Sigmoid colon (tissue), 7 donors: ENCODE measurements around the gene IL11. TPM values are rescaled to one million over a fixed set of nuclear protein-coding genes. Genes with fewer than 3 reads are reported as not detected.
"Not testable (repeated sequence)": the region's sequence is repeated elsewhere in the genome, so short reads cannot be mapped to it uniquely, and the experiment has no call there.

Experiments
- DNase-seq: peaks from one replicate; pipeline ENCODE4 v3.0.0-alpha.2; 2019
- H3K27ac ChIP-seq, 4 donors: fragments of 200-600 bp; sonication (generic); one replicate each; pipeline ENCODE4 v1.5.1; 2016 to 2019; ENCODE audit warnings: mild to moderate bottlenecking in 1 of 4
- H3K27me3 ChIP-seq, 3 donors: fragments of 200-600 bp; sonication (generic); one replicate each; pipeline ENCODE4 v1.5.1; 2019; ENCODE audit warnings: mild to moderate bottlenecking in 1 of 3
- H3K36me3 ChIP-seq, 4 donors: fragments of 200-600 bp; sonication (generic); one replicate each; pipeline ENCODE4 v1.5.1; 2016 to 2019
- H3K4me1 ChIP-seq, 4 donors: fragments of 200-600 bp; sonication (generic); one replicate each; pipeline ENCODE4 v1.5.1; 2017 to 2019
- H3K4me3 ChIP-seq, 4 donors: fragments of 200-600 bp; sonication (generic); one replicate each; pipeline ENCODE4 v1.5.1; 2017 to 2019; ENCODE audit warnings: mild to moderate bottlenecking in 2 of 4, moderate library complexity in 1 of 4
- H3K9me3 ChIP-seq, 4 donors: fragments of 200-600 bp in 3 of 4; sonication (generic) in 3 of 4; one replicate each; pipeline versions ENCODE4 v1.5.1 to v1.6.1; 2013 to 2019
- CTCF ChIP-seq, 4 experiments: fragments of 450-650 bp in 3 of 4; fragments of 200-600 bp in 1 of 4; IDR thresholded peaks; one replicate each; pipeline ENCODE4 v1.5.1; 2016 to 2019; ENCODE audit warnings: antibody characterized with exemption in 4 of 4, mild to moderate bottlenecking in 3 of 4, moderate library complexity in 2 of 4
- EP300 ChIP-seq, 4 donors: sonication (generic); formaldehyde crosslinking; IDR thresholded peaks; one replicate each; pipeline ENCODE4 v1.6.1; 2017; ENCODE audit warnings: antibody characterized with exemption in 4 of 4
- POLR2A ChIP-seq, 2 donors: fragments of 450-650 bp; IDR thresholded peaks; one replicate each; pipeline ENCODE4 v1.6.1; 2016; ENCODE audit warnings: antibody characterized with exemption in 2 of 2, mild to moderate bottlenecking in 2 of 2, moderate library complexity in 2 of 2
- POLR2AphosphoS5 ChIP-seq, 4 donors: sonication (generic); formaldehyde crosslinking; IDR thresholded peaks; one replicate each; pipeline ENCODE4 v1.6.1; 2017; ENCODE audit warnings: antibody characterized with exemption in 4 of 4
- WGBS, 2 donors: extraction: QIAGEN DNeasy Blood & Tissue Kit; methylation state at CpG; one replicate each; pipeline ENCODE4 v1.1.7; 2013; 5-methylcytosine and 5-hydroxymethylcytosine counted together
- intact Hi-C: fragments of 100-400 bp; cut with DNase I; formaldehyde crosslinking; loops from one replicate; pipeline ENCODE4 v1.15.1; 2023
- polyA plus RNA-seq, 3 donors: library from polyadenylated mRNA; stranded (reverse); fragments of 200-250 nt; gene quantifications; one replicate each; pipeline ENCODE4 v1.2.3, GENCODE V29; 2013
- total RNA-seq, 4 donors: library from RNA; depleted of rRNA; stranded (reverse); fragments of >200 nt; gene quantifications; one replicate each; pipeline ENCODE4 v1.1.0, GENCODE V29; 2016
- donor health status: healthy with polysubstance abuse.
- donor health status: Bipolar disorder and iron deficiency.
- donor health status: healthy.

The IL11 gene
- total and polyA plus RNA-seq, 7 donors, result 0.74 to 4.4 (median 0.81) TPM; not detected in 4

DNA sequence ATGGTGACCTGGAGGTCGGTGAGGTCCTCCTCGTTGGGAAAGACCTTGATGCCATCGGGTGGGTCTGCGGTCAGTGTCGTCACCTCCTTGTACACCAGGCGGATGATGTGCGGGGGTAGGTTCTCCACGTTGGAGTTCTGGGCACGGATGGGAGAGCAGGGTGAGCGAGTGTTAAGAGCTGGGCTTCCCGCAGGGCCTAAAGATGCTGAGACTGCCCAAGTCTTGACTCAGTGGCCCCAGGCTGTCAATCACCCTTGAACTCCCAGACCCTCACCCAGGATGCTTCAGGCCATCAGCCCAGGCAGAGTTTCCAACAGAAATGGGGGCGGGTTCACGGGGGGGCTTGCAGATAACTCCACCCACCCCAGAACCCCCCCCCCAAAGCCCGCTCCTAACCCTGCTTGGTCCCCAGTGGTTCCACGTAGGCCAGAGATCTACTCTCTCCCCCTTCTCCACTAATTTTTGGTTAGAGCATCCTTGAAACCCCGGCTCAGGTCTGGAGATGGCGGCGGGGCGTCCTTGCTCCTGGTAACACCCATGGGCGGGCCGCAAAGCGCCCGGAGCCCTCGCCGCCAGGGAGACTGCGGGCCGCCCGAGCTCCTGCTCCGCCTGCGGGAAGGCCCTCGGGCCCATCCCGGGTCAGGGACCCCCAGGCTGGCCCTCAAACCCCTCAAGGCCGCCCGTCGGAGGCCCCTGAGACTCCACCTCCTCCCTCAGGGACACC lies 36.7 kb upstream of the IL11 start:
- TF ChIP-seq EP300 (IDR thresholded peaks at IDR 0.05) (no peak), CTCF (IDR thresholded peaks at IDR 0.05) (no peak), POLR2A (IDR thresholded peaks at IDR 0.05) (no peak), POLR2AphosphoS5 (IDR thresholded peaks at IDR 0.05) (no peak)
- no peak for DNase-seq
- Histone ChIP-seq H3K4me3 (peak overlapping the region; percentile 82 to 99 (median 89)), H3K36me3 (peaks cover 15 to 39% (median 19%) of the 10 kb centered on the region in 4 donors), H3K4me1 (peaks cover 0 to 22% (median 20%) of the 10 kb centered on the region in 4 donors), H3K9me3 (peaks cover 0 to 1% (median 0%) of the 10 kb centered on the region in 4 donors), H3K27ac (peak overlapping the region; percentile 96 to 100 (median 98)), H3K27me3 (no peaks in the 10 kb centered on the region)
- WGBS, 2 donors, result 16 to 21% methylated on average over 35 of the region's 35 CpGs
- intact Hi-C loops, result loop anchor here (1.0 to 10.0 kb wide), 3 partner anchors 22 to 1540 kb away; partner anchors contain the start of genes MYADM and RPL28

DNA sequence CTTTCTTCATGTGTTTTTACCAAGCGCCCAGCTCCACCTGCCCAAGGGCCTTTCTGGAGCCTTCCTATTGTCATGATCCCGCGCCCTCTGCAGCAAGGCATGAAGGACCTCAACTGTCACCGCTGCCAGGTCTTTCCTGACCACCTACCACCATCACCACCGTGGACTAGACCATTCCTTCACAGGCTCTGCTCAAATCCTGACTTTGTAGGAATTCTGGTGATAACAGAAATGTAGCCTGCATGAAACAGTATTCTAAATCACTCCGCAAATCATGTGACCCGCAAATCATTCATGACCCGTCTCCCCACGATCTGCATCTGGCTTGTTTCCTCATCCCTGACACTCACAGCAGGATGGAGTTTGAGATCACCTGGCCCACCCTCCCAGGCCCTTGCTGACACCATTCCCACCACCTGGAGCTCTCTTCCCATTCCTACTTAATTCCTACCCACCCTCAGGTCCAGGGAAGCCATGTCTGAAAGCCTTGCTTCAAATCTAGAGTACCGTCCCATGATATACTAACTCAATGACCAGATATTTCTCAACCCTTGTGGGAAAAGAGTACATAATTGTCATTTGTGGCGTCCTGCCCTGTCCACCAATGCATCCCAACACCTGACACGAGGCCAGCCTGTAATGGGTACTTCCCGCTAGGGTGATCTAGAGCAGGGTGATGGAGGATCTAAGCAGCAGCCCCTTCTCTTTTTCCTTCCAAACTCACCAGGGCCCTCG lies 36.0 kb upstream of the IL11 start:
- WGBS, 2 donors, result 86 to 87% methylated on average over 14 of the region's 14 CpGs
- intact Hi-C loops, result loop anchor here (5.0 to 10.0 kb wide), 2 partner anchors 99 to 1539 kb away; partner anchors contain the start of gene MYADM
- H3K4me1 ChIP-seq, result peaks cover 0 to 22% (median 20%) of the 10 kb centered on the region in 4 donors
- H3K4me3 ChIP-seq, result peak overlapping the region in 3 of 4 donors; percentile 82 to 99 (median 88)
- DNase-seq, result no peak
- TF ChIP-seq POLR2AphosphoS5 (IDR thresholded peaks at IDR 0.05) (no peak), EP300 (IDR thresholded peaks at IDR 0.05) (no peak), CTCF (IDR thresholded peaks at IDR 0.05) (no peak)
- no peaks in the 10 kb centered on the region for H3K27me3 ChIP-seq
- no peak overlapping the region for H3K27ac ChIP-seq
- peaks cover 18 to 45% (median 23%) of the 10 kb centered on the region in 4 donors for H3K36me3 ChIP-seq
- H3K9me3 ChIP-seq, result peaks cover 0 to 1% (median 0%) of the 10 kb centered on the region in 4 donors

GRCh38 chr19:55405638-55406037 lies 35.4 kb upstream of the IL11 start:
- no peak overlapping the region for H3K4me3 ChIP-seq
- H3K36me3 ChIP-seq, result peaks cover 21 to 50% (median 28%) of the 10 kb centered on the region in 4 donors
- H3K9me3 ChIP-seq, result peaks cover 0 to 1% (median 0%) of the 10 kb centered on the region in 4 donors
- 89 to 91% methylated on average over 5 of the region's 5 CpGs for WGBS, 2 donors
- H3K4me1 ChIP-seq, result peaks cover 0 to 22% (median 20%) of the 10 kb centered on the region in 4 donors
- TF ChIP-seq EP300 (IDR thresholded peaks at IDR 0.05), result no peak
- TF ChIP-seq POLR2A (IDR thresholded peaks at IDR 0.05), result no peak
- TF ChIP-seq CTCF (IDR thresholded peaks at IDR 0.05), result no peak
- TF ChIP-seq POLR2AphosphoS5 (IDR thresholded peaks at IDR 0.05), result no peak
- H3K27ac ChIP-seq, result no peak overlapping the region
- intact Hi-C loops, result loop anchor here (5.0 to 10.0 kb wide), 2 partner anchors 99 to 1538 kb away; partner anchors contain the start of gene MYADM
- no peaks in the 10 kb centered on the region for H3K27me3 ChIP-seq
- no peak for DNase-seq

GRCh38 chr19:55402509-55402908 lies 32.2 kb upstream of the IL11 start:
- Histone ChIP-seq H3K9me3 (no peaks in the 10 kb centered on the region), H3K27ac (no peak overlapping the region), H3K4me3 (no peak overlapping the region), H3K4me1 (peaks cover 0 to 22% (median 18%) of the 10 kb centered on the region in 4 donors), H3K36me3 (peaks cover 25 to 54% (median 34%) of the 10 kb centered on the region in 4 donors), H3K27me3 (no peaks in the 10 kb centered on the region)
- TF ChIP-seq POLR2A (IDR thresholded peaks at IDR 0.05) (no peak), EP300 (IDR thresholded peaks at IDR 0.05) (no peak), CTCF (IDR thresholded peaks at IDR 0.05) (no peak)
- intact Hi-C loops, result loop anchor here (10.0 kb wide), 1 partner anchor 102 kb away; no protein-coding TSS in a partner anchor
- WGBS, 2 donors, result 88 to 96% methylated on average over 2 of the region's 2 CpGs
- DNase-seq, result no peak

DNA sequence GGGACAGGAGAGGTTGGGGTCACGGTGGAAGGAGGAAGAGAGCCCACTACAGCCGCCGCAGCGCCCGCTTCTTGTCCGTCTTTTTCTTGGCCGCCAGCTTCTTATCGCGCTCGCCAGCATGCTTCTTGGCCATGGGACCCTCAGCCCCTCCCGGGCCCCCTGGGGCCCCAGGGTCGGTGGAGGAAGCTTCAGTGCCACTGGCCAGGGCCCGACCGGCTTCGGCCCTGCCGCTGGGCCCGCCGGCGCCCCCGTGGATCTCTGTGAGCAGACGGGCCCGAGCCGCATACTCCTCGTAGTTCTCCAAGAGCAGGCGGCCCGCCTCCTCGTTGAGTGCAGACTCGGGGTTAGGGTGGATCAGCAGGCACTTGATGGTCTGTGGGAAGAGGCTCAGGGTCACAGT lies 31.1 kb upstream of the IL11 start:
- intact Hi-C loops, result loop anchor here (10.0 kb wide), 1 partner anchor 103 kb away; no protein-coding TSS in a partner anchor
- 92 to 94% methylated on average over 22 to 23 of the region's 28 CpGs for WGBS, 2 donors
- Histone ChIP-seq H3K4me1 (peaks cover 0 to 11% (median 11%) of the 10 kb centered on the region in 4 donors), H3K36me3 (peaks cover 25 to 54% (median 34%) of the 10 kb centered on the region in 4 donors)
- not testable (repeated sequence) for H3K27ac ChIP-seq, H3K4me3 ChIP-seq, H3K27me3 ChIP-seq, H3K9me3 ChIP-seq, DNase-seq
